GM10266 (cell line): ENCODE results near the gene TIPIN.

ENCODE experiments used
- DNase-seq: peaks from one replicate; pipeline ENCODE4 v3.0.0; 2012; ENCODE audit errors: extremely low spot score
- TF ChIP-seq, protein P1 (sequence below): IDR thresholded peaks from 2 replicates; pipeline ENCODE4 v1.5.1; 2012; ENCODE audit warnings: mild to moderate bottlenecking, low read depth; ENCODE audit not compliant: control insufficient read depth, insufficient read depth; ENCODE audit errors: missing control alignments

TIPIN gene

DNA sequence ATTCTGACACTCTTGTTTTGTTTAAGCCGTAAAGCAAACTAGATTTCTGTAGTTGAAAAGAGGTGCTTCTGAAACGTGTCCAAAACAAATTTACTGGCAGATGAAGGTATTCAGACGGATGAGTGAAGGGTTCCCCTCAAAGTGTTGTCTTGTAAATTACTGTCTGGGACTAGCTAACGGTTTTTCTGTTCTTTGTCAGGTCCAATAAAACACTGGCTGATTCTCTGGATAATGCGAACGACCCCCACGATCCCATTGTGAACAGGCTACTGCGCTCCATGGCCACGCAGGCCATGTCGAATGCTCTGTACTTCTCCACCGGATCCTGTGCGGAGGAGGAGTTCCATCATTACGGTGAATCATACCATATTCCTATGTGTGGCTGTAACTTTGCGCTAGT is 27.7 kb downstream of the TIPIN start:
- TF ChIP-seq, protein P1, sequence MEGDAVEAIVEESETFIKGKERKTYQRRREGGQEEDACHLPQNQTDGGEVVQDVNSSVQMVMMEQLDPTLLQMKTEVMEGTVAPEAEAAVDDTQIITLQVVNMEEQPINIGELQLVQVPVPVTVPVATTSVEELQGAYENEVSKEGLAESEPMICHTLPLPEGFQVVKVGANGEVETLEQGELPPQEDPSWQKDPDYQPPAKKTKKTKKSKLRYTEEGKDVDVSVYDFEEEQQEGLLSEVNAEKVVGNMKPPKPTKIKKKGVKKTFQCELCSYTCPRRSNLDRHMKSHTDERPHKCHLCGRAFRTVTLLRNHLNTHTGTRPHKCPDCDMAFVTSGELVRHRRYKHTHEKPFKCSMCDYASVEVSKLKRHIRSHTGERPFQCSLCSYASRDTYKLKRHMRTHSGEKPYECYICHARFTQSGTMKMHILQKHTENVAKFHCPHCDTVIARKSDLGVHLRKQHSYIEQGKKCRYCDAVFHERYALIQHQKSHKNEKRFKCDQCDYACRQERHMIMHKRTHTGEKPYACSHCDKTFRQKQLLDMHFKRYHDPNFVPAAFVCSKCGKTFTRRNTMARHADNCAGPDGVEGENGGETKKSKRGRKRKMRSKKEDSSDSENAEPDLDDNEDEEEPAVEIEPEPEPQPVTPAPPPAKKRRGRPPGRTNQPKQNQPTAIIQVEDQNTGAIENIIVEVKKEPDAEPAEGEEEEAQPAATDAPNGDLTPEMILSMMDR = no peak

DNA sequence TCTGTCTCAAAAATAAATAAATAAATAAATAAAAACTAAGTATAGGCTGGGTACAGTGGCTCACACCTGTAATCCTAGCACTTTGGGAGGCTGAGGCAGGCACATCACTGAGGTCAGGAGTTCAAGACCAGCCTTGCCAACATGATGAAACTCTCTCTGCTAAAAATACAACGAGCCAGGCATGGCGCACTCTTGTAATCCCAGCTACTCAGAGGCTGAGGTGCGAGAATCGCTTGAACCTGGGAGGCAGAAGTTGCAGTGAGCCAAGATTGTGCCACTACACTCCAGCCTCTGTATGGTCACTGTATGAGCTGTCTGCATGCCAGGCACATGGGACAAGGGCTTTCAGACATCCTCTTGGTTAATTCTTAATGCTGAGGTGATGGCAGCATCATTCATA is 28.7 kb downstream of the TIPIN start:
- DNase-seq = no peak
- TF ChIP-seq, protein P1 = no peak

More for the DNA sequence above, 27.7 kb downstream of the TIPIN start:
- no peak for DNase-seq

GRCh38 chr15:66326051-66326450 is 30.4 kb downstream of the TIPIN start:
- DNase-seq = no peak
- TF ChIP-seq, protein P1 = no peak

DNA sequence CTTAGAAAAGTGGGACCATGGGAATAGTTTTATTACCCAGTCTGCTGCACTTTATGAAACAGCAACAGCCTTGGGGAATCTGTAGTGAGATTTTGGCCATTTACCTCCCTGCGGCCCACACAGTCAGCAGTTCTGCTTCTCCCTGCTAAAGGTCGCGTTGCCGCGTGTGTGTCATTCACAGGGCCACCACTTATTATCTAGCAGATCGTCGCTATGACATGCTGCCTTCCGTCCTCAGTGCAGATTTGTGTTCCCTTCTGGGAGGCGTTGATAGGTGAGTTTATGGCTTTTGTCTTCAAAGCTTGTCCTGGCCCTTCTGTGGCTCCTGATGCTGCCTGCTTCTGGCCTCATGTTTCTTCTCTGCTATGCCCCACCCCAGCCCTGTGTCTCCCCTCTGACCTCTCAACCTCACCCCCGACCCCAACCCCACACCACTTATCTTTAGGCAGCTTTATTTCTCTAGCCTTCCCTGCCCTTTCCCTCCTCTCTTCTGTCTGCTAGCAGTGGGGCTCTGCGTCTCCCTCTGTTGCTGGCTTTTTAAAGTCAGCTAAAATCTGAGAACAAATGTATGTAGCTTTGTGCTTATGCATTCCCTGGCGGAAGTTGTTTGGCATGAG is 33.1 kb downstream of the TIPIN start:
- TF ChIP-seq, protein P1 = no peak
- no peak for DNase-seq

DNA sequence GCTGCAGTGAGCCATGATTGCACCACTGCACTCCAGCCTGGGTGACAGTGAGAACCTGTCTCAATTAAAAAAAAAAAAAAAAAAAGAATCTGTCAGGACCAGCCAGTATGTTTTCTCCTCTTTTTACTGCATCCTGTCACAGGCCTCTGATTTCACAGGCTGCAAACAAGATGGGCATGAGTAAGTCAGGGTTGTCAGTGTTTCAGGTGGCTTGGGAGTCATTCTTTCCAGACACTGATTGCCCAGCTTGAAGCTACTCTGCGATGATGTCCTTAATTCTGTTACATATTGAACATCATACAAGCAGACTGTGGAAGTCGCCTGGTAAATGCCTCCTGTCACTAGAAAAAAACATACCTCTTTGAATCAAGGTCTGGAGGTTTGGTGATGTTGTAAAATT is 44.3 kb downstream of the TIPIN start:
- DNase-seq = no peak

DNA sequence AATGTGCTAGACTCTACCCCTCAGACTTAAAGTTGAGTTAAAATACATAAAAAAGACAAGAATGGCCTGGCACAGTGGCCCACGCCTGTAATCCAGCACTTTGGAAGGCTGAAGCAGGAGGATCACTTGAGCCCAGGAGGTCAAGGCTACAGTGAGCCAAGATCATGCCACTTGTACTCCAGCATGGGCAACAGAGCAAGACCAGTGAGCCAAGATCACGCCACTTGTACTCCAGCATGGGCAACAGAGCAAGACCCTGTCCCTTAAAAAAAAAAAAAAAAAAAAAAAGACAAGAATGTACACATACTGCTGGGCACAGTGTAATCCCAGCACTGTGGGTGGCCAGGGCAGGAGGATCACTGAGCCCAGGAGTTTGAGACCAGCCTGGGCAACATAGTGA is 45.7 kb downstream of the TIPIN start:
- TF ChIP-seq, protein P1 = no peak
- DNase-seq = no peak

More for the DNA sequence above, 44.3 kb downstream of the TIPIN start:
- TF ChIP-seq, protein P1 = no peak

- TF ChIP-seq, protein P1 = no peak
These were observed 46.7 kb downstream of the TIPIN start for GRCh38 chr15:66309828-66310227.

More at GRCh38 chr15:66309828-66310227, 46.7 kb downstream of the TIPIN start:
- DNase-seq = no peak
